HG03039 (cell line): ENCODE data around the gene FUBP3.
"Not testable (repeated sequence)": the region's sequence is repeated elsewhere in the genome, so short reads cannot be mapped to it uniquely, and the experiment has no call there.

Experiments
- ATAC-seq: cut with Tn5 transposase; IDR thresholded peaks from one replicate; pipeline ENCODE4 v1.9.1; 2021; ENCODE audit warnings: mild to moderate bottlenecking, moderate library complexity; ENCODE audit not compliant: unreplicated experiment

FUBP3 gene

GRCh38 chr9:130680836-130681768 lies 101.7 kb downstream of the FUBP3 start:
- ATAC-seq = no peak

DNA sequence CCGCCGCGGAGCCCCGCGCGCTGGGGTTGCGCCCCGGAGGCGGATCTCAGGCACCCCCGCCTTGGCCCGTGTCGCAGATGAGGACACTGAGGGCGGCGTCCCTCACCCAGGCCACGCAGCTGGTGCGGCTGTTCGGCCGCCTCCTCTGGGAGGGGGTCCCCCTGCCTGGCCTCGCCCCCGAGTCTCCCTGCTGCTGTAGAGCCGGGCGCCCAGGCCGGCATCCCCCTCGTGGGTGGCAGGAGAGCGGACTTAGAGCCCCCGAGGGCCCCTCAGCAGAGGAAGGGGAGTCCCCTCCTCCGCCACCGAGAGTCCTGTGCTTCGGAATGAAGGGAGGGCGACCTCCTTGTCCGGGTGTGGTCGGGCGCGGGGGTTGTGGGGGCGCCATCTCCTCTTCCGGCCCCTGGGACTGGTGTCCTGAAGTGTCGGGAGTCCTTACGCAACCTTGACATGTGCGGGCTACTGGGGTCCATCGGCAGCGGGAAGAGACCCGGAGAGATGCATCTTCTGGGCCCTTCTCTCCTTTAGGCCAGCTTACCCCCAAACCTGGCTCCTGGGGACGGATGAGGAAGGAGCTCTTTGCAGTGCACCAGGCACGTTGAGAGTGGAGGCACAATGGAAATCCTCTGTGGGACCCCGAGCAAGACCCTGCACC lies 102.5 kb downstream of the FUBP3 start:
- ATAC-seq = no peak

DNA sequence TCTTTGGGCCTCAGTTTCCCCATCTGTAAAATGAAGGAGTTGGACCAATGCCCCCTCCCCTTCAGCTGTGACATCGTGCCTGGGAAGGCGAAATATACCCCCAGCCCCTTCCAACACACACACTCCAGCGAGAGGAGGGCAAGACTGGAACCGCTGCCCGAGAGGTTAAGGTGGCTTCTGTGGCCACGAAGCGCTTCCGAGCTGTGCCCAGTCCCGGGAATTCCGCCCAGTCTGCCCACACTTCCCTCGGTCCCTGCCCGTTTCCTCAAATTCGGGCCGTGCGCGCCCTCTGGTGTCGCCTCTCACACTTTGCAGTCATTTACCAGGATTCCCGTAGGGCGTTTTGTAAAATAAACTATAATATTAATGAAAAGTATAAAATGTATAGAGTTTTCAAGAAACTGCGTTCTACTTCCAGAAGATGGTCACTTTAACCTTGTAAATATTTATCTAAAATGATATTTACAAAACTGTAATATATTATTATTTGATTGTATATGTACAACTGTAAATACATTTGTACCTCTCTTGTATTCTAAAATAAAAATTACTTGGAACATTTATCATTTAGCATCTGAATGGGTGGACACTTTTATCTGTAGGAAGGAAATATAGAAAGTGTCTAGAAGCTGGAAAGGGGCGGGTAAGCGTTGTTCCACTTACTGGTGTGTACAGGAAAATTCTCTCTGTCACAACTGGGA lies 103.2 kb downstream of the FUBP3 start:
- ATAC-seq = no peak

GRCh38 chr9:130685104-130685503 lies 105.7 kb downstream of the FUBP3 start:
- ATAC-seq = no peak

GRCh38 chr9:130685945-130686344 lies 106.6 kb downstream of the FUBP3 start:
- ATAC-seq = not testable (repeated sequence)

DNA sequence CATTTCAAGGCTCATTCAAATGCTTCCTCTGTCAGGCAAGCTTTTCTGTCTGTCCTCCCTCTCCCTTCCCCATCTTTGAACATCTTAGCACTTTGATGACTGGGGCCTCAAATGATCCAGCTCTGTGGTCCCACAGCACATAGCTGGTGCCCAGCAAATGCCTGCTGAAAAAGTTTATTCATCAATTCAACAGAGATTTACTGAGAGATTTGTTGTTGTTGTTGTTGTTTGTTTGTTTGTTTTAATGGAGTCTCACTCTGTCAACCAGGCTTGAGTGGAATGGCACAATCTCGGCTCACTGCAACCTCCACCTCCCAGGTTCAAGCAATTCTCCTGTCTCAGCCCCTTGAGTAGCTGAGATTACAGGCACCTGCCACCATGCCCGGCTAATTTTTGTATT lies 108.2 kb downstream of the FUBP3 start:
- no peak for ATAC-seq
